Mucosa of gallbladder (tissue), 1 donor: ENCODE results near the gene SLC17A9. TPM values are rescaled to one million over a fixed set of nuclear protein-coding genes. Genes with fewer than 3 reads are reported as not detected.
A peak's percentile ranks its signal among the peaks of the same experiment; 100 is the strongest.

Source experiments
- DNase-seq: peaks from one replicate; pipeline ENCODE4 v3.0.0-alpha.2; 2020; ENCODE audit warnings: low spot score
- total RNA-seq: library from RNA; stranded (reverse); gene quantifications from one replicate; pipeline ENCODE4 v1.2.1, GENCODE V29; 2021
- donor health status: DM: no; HTN: no; CAD: no.

Gene SLC17A9
- total RNA-seq, 1 donor from 2014 or later: 19.8 TPM

- DNase-seq: no peak
Observed at GRCh38 chr20:62968378-62969178, 16.1 kb downstream of the SLC17A9 start.

DNA sequence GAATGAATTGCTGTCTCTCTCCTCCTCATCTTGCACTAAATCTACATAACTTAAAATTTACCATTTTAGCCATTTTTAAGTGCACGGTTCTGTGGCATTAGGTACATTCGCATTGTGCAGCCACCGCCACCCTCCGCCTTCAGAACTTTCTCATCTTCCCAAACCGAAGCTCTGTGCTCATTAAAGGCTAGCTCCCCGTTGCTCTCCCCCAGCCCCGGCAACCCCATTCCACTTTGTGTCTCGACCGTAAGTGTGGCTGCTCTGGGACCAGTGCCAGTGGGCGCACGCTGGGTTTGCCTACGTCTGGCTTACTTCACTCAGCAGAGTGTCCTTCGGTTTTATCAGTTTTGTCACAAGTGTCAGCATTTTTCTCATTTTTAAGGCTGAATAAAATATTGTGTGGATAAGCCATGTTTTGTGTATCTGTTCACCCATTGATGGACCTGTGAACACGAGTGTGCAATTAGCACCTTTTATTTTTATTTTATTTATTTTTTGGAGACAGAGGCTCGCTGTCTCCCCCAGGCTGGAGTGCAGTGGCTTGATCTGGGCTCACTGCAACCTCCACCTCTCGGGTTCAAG lies 16.8 kb downstream of the SLC17A9 start:
- DNase-seq: no peak

- DNase-seq: no peak
Observed at GRCh38 chr20:62969939-62970306, 17.4 kb downstream of the SLC17A9 start.

GRCh38 chr20:62970307-62971210 lies 18.1 kb downstream of the SLC17A9 start:
- no peak for DNase-seq

- DNase-seq: no peak
Observed at GRCh38 chr20:62971211-62971949, 18.9 kb downstream of the SLC17A9 start.

DNA sequence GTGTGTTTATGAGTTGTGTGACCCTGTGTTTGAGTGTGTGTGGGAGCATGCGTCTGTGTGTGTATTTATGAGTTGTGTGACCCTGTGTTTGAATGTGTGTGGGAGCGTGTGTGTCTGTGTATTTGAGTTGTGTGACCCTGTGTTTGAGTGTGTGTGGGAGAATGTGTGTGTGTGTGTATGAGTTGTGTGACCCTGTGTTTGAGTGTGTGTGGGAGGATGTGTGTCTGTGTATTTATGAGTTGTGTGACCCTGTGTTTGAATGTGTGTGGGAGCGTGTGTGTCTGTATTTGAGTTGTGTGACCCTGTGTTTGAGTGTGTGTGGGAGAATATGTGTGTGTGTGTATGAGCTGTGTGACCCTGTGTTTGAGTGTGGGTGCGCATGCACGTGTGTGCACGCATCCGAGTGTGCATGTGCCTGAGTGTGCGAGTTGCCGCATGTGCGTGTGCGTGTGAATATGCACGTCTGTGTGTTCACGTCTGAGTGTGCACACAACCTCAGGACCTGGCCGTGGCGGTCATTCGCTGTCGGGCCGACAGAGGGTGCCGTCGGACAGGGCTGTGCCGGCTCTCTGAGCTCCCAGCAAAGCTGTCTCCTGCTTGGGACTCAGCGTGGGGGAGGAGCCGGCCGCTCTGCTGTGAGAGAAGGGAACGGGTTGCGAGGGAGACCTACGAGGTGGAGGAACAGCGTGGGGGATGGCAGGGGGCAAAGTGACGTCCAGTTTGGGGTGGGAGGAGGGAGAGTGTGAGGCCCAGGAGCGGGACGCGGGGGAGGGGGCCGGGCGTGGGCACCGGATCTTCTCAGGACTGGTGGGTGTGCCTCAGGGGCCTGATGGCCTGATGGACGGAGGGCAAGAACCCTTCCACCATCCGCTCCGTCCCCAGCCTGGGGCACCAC lies 19.7 kb downstream of the SLC17A9 start:
- DNase-seq: peak; percentile 87

GRCh38 chr20:62972845-62973745 lies 20.6 kb downstream of the SLC17A9 start:
- DNase-seq: no peak

DNA sequence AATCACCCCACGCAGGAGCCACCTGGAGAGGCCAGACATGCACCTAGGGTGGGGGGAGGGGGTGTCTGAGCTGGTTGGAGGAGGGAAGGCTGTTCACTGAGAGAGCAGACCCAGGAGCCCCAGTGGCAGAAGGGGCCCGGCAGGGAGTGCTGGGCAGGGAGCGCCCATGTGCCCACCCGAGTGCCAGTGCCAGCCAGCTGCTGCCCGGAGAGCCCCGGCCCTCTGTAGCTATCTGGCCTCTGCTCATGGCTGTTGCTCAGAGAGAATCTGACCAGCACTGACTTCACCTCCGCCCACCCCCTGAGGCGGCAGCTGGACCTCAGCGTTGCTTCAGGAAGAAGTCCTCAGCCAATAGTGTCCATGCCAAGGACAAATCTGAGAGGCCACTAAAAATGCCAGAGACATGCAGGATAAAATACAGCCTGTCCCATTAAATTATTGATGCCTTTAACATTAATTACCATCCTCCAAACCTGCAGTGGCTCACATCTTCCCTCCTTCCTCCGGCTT lies 22.8 kb downstream of the SLC17A9 start:
- DNase-seq: no peak

DNA sequence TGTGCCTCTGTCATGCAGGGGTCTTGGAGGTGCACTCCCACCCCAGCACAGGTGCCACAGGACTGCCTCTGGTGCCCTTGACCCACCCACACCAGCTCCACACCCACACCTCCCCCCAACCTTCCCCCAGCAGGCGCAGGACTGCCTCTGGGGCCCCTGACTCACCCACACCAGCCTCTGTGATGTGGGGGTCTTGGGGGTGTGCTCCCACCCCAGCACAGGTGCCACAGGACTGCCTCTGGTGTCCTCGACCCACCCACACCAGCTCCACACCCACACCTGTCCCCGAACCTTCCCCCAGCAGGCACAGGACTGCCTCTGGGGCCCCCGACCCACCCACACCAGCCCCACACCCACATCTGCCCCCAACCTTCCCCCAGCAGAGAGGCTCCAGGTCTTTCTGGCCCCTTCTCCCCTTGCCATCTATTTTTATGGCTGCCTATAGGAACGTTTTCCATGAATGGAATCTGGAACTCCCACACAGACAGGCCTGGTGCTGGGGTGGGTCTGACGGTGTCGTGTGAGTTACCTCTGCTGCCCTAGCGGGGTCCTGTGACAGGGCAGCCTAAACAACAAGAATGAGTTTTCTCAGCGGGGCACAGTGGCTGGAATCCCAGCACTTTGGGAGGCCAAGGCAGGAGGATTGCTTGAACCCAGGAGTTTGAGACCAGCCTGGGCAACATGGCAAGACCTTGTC lies 23.5 kb downstream of the SLC17A9 start:
- no peak for DNase-seq

GRCh38 chr20:62976886-62977285 lies 24.4 kb downstream of the SLC17A9 start:
- no peak for DNase-seq

- DNase-seq: no peak
Observed at GRCh38 chr20:62977613-62978560, 25.4 kb downstream of the SLC17A9 start.

- no peak for DNase-seq
Observed at GRCh38 chr20:62978561-62978943, 26.0 kb downstream of the SLC17A9 start.

GRCh38 chr20:62979310-62979709 lies 26.8 kb downstream of the SLC17A9 start:
- DNase-seq: no peak

GRCh38 chr20:62979876-62980373 lies 27.4 kb downstream of the SLC17A9 start:
- DNase-seq: no peak

DNA sequence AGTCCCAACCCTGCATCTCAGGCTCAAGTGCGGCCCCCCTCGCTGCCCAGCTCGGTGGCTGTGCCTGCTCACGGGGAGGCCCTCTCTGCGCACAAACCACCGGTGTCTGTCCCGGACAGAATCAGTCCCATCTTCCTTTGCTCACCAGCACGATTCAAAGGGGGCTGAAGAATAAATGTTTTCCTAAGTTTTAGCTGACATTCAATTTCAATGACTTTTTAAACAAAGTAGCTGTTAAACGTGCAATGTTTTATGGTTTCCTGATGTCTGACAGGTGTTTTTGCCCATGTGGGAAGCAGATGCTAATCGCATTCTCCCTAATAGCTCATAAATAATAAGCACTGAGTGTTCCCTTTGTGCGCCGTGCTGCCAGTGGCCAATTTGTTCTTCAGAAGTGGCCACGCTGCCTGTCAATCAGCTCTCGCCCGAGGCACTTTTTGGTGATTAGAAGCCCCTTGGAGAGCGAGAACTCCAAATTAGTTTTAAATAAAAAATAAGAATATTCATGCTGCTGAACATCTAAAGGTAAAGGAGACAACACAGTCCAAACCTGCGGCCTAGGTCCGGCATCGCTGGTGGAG lies 28.0 kb downstream of the SLC17A9 start:
- no peak for DNase-seq

- no peak for DNase-seq
Observed at GRCh38 chr20:62980970-62981369, 28.5 kb downstream of the SLC17A9 start.
